HG03432 (cell line): ENCODE measurements around the gene GSN.
A peak's percentile ranks its signal among the peaks of the same experiment; 100 is the strongest.

Source experiments
- ATAC-seq: cut with Tn5 transposase; IDR thresholded peaks from one replicate; pipeline ENCODE4 v1.9.1; 2021; ENCODE audit warnings: mild to moderate bottlenecking, moderate library complexity; ENCODE audit not compliant: unreplicated experiment

Gene GSN

DNA sequence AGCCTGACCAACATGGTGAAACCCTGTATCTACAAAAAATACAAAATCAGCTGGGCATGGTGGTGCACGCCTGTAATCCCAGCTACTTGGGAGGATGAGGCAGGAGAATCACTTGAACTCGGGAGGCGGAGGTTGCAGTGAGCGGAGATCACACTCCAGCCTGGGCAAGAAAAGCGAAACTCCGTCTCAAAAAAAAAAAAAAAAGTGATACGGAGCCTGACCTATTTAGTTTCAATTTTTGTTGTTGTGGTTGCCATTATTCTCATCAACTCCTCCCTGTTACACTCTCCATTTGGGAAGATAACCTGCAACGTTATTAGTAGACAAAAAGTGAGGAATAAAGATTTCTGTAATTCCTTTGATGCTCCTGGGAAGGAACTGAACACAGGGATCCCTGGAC, 100.8 kb downstream of the GSN start:
- ATAC-seq, result no peak

DNA sequence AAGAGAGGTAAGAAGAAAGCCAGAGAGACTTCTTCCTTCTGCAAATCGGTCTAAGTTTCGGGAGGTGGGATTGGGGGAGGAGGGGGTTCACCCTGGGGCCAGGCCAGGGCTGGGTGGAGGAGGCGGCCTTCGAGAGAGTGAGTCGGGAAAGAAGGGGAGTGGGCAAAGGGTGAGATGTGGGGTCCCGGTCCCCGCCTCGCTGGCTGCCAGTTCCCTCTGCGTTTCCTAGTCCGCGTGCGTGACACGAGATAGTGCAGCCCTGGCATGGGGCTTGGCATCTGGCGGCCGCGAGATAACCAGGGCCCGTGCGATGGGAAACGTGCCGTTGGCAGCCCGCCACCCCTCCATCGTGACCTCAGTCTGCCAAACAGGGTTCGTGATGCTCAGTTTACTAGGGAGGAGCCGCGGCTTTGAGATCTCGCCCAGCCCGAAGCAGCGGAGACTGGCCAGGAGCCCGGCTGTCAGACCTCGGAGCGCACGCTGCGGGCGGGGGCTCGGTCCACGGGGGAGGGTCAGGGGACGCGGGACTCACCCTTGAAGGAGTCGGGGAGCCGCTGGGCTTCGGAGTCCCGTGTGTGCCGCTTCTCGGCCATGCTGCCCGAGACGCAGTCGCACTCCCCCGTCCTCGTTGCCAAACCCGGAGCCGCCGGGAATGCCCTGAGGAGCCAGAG, 101.8 kb downstream of the GSN start, which contains the start of gene STOM:
Gene STOM (minus strand): TSS at position 656 of the 671 bp plus-strand sequence. CDS start 63 bp downstream, at position 593.
- peak; percentile 65 for ATAC-seq

DNA sequence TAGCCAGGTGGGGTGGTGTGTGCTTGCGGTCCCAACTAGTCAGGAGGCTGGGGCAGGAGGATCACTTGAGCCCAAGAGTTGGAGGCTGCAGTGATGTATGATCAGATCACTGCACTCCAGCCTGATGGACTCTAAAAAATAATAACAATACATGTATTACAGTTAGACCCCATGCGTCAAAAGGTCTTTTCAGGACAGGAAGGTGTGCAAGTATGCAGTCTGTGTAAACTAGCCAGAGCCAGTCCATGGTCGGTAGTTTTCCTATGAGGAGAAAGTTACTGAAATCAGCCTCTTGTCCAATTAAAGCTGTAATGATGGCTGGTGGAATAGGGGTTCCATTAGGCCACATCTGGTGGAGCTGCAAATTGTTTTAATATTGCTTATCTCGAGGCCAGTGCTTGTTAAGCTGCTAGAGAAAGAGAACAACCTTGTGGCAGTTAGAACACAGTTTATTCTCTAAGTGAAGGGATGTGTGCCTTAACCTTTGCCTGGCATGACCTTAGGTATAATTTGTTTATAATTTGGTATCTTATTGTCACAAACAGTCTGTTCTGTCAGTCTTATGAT, 103.6 kb downstream of the GSN start:
- no peak for ATAC-seq

DNA sequence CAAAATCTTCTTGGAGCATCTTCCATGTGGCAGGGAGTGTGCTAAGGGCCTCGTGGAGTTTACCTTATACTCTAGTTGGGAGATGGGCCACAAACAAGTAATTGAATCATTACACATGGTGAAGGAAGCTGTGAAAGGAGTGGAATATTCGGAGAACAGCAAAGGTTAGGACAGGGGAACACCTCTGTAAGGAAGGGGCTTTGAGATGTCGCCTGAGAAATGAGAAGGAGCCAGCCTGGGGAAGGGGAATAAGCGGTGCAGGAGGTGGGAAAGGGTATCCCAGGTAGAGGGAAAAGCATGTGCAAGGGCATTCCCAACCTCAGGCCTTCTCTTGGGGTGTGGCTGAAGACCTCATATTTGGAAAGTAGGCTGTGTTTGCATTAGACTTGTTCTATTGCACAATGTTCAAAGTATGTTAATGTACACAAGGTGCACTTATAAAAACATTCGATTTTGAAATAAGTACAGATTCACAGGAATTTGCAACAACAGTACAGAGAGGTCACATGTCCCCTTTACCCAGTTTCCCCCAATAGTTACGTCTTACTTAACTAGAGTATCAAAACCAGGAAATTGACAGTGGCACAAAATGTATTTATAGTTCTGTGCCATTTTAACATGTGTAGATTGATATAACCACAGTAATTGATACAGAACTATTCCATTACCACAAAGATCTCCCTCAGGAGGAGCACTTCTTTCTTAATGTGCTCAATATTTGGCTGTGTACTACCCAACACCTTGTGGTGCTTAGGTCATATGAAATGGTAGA, 104.5 kb downstream of the GSN start:
- ATAC-seq, result no peak

DNA sequence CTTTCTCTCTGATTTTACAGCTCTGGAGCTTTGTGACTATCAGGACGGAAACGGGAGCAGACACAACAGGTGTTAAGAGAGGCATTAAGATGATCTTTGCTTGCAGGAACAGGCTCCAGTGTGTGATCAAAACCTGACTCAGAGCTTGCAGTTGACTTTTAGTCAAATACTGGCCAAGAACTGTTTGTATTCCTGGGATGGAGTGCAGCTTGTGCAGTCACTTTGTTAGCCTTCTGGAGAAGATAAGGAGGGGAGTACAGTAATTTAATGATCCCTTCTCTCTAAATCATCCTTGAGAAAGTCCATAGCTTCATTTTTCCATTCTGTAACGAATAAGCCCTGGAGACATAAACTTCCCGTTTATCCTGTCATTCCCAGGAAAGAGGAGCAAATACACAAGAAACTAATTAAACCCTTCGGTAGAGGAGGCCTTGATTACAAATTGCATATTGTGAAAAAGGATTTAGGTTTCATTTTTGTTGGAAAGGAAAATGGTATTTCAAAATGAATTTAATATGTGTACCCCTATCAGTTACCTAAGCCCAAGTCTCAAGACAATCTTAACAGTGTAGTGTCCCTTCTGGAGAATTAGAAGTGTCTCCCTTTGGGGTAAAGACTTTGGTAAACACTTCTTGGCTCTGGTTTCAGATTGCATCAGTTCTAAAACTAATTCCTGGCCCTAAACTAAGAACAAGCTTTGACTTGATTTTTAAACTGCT, 105.2 kb downstream of the GSN start:
- ATAC-seq, result no peak

DNA sequence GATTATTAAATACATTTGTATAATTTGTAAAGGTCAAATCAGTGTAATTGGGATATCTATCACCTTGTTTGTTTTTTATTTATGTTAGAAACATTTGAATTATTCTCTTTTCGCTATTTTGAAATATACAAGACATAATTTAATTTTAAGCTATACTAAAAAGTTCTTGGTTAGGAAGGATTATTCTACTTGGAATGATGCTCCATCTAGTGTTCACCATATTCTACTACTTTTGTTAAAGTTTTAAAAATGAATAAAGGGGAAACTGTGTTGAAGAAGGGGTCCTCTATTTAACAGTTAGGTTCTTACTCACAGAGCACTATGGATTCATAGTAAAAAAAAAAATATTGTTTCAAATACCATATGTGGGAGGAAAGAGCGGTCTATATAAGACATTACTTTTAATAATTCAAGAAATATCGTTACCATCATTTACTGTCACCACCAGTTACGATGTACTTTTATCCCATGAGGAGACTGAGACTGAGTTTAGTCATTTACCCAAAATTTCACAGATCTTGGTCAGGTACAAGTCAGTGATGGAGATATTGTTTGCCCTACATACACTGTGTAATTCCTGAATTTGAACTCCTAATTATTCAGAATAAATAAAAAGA, 108.4 kb downstream of the GSN start:
- ATAC-seq, result no peak

DNA sequence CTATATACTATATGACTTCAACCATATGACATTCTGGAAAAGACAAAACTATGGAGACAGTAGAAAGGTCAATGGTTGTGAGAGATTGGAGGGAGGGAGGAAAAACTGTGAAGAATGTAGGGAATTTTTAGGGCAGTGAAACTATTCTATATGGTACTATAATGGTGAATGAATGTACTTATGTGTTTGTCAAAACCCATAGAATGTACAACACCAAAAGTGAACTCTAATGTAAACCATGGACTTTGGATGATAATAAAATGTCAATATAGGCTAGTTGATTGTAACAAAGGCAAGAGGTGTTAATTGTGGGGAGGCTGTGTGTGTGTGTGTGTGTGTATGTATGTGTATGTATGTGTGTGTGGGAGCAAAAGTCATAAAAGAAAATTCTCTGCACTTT, 112.9 kb downstream of the GSN start:
- no peak for ATAC-seq
